GDM1 (cell line): Measurements from ENCODE around the gene DNM1.

Experiments
- DNase-seq: peaks from one replicate; lab custom pipeline; 2025; lab: John Stamatoyannopoulos, UW

The DNM1 gene

GRCh38 chr9:128205296-128205944 is 2.2 kb downstream of the DNM1 start:
- DNase-seq, result no peak

- DNase-seq, result no peak
These were observed 3.3 kb downstream of the DNM1 start for GRCh38 chr9:128206484-128206883.

DNA sequence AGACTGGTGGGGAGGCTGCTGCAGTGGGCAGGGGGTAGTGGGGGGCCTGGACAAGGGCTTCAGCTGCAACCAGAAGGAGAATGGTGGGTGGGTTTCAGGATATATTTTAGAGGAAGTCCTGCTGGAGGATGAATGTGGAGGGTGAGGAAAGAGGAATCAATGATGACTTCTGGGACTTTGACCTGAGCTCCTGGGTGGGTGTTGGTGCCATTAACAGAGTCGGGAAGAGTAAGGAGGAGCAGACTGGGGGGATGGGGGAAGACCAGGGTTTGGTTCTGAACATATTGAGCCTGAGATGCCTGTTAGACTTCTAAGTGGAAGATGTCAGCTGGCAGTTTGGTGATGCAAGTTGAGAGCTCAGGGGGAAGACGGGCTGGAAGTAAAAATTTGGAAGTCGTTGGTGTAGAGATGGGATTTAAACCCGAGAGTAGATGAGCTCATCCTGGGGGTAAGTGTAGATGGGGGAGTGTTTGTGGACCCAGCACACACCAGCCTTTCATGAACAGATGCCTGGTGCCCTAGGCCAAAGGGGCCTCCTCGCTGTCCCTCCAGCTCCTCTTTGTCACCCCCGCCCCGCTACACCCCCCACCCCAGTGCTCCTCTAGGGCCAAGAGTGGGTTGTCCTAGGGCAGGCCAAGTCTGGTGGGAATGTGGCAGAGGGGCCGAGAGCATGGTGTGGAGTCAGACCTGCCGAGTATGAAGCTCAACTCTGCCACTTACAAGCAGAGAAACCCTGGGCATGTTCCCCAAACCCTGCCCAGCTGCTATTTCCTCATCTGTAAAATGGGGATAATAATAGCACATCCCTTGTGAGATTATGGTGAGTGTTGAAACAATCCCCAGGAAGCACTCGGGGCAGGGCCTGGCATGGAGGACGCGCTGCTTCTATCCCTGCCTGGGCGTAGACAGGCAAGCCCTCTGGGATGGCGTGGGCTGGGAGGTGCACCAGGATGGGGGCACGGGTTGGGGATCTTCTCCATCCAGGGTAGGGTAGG is 4.0 kb downstream of the DNM1 start:
- no peak for DNase-seq

DNA sequence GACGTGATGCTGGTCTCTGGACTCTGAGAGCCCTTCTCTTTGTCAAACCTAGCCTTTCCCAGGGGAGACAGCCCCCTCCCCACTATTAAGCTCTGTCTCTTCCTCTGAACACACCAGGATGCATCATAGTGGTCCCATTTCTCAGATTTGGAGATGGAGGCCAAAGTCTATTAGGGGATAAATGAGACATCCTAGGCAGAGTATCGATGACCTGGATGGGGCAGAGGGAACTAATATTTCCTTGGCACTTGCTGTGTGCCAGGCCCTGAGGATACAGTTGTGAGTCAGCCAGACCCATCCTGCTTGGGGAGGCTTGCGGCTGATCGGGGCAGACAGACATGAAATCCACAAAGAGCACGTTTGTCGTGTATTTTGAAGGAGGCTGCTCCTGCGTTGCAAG is 5.2 kb downstream of the DNM1 start:
- no peak for DNase-seq

GRCh38 chr9:128208946-128209669 is 5.9 kb downstream of the DNM1 start:
- DNase-seq, result no peak

DNA sequence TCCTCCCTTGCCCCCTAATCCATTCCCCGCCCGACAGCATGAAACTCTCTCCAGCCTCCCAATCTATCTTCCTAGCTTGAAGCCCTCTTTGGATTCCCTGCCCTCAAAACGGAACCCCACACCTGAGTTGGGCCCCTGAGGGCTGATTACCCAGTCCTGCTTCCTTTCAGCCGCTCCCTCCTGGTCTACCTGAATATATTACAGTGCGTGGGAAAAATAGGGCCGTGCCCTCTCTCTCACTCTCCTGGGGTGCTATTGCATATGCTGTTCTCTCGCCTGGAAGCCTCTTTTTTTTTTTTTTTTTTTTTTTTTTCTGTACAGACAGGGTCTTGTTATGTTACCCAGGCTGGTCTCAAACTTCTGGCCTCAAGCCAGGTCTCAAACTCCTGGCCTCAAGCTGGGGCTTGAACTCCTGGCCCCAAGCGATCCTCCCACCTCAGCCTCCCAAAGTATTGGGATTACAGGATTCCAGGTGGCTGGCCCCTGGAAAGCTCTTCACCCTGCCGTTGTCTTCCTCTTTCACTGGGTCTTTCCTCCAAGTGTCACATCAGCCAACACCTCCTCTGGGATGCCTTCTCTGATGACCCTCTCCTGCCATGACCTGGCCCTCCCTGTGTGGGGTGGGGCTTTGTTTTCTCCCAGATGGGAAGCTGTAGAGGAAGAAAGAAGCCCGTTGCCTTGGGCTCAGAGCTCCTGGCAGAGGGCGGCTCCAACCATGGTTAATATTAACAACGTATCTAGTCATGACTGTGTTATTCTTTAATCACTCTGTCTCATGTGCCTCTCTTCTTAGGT is 8.2 kb downstream of the DNM1 start:
- no peak for DNase-seq

- no peak for DNase-seq
These were observed 8.8 kb downstream of the DNM1 start for GRCh38 chr9:128211981-128212281.

GRCh38 chr9:128213746-128214497 is 10.7 kb downstream of the DNM1 start:
- no peak for DNase-seq

- no peak for DNase-seq
These were observed 11.7 kb downstream of the DNM1 start for GRCh38 chr9:128214571-128215490.

DNA sequence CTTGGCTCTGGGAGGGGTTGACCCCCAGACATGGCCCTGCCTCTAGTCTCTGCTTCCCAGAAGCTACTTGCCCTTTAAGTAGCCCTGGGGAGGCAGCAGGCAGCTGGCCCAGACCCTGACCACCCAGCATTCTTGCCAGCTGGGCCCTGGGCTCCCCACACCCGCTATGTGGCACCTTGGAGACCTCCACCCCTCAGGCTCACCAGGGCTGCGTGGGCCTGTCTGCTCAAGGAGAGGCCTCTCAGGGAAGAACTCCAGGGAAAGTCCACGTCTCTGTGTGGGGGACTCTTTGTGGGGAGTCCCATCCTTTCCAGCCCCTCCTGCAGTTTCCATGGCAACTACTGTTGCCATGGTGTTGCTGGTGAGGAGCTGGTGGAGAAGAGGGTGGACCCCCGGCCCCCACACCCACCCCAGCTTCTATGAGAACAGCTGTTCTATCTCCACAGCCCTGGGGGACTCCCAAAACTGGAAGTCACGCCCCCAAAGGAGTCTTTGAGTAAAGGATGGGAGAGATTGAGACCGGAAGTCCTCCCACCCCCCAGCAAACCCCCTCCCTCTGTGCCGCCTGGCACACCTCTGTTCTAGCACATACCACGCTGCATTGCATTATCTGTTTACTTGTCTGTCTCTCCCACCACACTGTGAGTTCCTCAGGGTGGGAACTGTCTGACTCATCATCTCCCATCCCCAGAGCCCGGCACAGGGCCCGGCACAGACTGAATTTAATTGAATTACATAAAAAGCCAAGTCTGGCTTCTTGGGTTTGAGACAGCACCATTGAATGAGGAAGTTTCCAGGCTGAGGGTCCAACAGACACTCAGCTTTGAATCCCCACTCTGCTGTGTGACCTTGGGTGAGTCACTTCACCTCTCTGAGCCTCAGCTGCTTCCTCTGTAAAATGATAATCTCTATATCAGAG is 12.6 kb downstream of the DNM1 start:
- DNase-seq, result no peak

DNA sequence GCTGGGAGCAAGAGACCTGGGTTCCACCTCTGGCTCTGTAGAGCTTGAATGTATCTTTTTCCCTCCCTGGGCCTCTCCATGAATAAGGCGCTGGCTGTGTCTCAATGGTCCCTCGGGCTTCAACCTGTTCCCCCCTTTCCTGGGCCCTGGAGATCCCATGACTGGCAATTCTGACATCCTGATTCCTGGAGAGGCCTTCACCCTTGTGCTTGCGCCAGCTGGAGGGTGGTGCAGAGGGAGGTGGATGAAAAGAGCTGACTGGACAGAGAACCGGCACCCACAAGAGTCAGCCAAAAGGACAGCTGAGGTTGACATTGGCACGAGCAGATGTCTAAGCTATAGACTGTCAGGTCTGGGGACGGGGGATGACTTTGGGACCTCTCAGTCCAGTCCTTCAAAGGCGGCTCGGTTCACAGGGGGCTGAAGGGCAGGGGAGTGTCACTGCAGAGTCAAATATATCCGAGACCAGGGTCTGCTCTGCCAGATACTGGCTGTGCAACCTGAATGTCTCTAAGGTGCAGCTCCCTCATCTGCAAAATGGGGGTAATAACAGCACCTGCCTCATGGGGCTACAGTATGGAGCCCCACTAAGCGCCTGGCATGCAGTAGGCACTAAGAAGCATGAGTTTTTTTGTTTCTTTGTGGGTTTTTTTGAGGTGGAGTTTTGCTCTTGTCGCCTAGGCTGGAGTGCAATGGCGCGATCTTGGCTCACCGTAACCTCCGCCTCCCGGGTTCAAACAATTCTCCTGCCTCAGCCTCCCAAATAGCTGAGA is 13.8 kb downstream of the DNM1 start:
- no peak for DNase-seq

GRCh38 chr9:128218172-128218517 is 15.0 kb downstream of the DNM1 start:
- no peak for DNase-seq

DNA sequence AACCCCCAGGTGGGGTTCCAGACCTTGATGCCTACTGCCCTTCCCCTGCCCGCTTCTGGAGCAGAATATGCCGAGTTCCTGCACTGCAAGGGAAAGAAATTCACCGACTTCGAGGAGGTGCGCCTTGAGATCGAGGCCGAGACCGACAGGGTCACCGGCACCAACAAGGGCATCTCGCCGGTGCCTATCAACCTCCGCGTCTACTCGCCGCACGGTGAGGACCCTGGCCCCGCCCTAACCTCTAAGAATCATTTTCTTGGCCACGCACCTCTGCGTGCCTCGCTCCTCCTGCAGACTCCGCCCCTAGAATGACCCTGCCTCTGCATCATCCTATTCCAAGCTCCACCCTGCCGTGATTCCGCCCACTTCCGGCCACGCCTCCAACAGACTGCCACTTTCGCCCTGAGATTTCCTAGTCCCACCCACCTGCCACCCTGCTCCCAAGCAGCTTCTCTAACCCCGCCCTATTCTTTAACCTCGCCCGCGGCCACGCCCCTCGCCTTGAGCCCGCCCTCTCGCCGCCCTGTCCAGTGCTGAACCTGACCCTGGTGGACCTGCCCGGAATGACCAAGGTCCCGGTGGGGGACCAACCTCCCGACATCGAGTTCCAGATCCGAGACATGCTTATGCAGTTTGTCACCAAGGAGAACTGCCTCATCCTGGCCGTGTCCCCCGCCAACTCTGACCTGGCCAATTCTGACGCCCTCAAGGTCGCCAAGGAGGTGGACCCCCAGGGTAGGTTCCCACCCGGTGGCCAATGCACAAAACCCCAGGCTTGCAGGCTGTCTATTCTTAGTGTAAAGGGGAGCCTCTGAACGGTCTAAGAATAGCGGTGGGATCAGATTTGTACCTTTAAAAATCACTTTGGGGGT is 15.6 kb downstream of the DNM1 start:
- DNase-seq, result no peak

- no peak for DNase-seq
These were observed 16.7 kb downstream of the DNM1 start for GRCh38 chr9:128219831-128220230.

DNA sequence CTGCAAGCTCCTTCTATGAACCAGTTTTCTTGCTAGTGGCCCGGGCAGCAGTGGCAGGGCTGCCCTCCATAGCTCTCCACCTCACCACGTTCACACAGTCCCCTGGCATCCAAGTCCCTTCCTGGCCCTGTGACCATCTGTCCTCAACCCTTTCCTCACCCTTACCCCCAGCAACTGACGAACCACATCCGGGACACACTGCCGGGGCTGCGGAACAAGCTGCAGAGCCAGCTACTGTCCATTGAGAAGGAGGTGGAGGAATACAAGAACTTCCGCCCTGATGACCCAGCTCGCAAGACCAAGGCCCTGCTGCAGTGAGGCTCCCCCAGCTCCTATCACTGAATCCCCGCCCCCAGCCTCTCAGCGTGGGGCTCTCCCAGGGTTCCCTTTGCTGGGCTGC is 18.8 kb downstream of the DNM1 start:
- no peak for DNase-seq

- DNase-seq, result no peak
These were observed 19.9 kb downstream of the DNM1 start for GRCh38 chr9:128222880-128223670.

- DNase-seq, result no peak
These were observed 21.7 kb downstream of the DNM1 start for GRCh38 chr9:128224877-128225276.
